GM19043 (cell line): ENCODE data around the gene LSG1.

Experiments used
- ATAC-seq: cut with Tn5 transposase; IDR thresholded peaks from one replicate; pipeline ENCODE4 v1.9.1; 2021; ENCODE audit warnings: low read depth; ENCODE audit not compliant: unreplicated experiment

Gene LSG1

DNA sequence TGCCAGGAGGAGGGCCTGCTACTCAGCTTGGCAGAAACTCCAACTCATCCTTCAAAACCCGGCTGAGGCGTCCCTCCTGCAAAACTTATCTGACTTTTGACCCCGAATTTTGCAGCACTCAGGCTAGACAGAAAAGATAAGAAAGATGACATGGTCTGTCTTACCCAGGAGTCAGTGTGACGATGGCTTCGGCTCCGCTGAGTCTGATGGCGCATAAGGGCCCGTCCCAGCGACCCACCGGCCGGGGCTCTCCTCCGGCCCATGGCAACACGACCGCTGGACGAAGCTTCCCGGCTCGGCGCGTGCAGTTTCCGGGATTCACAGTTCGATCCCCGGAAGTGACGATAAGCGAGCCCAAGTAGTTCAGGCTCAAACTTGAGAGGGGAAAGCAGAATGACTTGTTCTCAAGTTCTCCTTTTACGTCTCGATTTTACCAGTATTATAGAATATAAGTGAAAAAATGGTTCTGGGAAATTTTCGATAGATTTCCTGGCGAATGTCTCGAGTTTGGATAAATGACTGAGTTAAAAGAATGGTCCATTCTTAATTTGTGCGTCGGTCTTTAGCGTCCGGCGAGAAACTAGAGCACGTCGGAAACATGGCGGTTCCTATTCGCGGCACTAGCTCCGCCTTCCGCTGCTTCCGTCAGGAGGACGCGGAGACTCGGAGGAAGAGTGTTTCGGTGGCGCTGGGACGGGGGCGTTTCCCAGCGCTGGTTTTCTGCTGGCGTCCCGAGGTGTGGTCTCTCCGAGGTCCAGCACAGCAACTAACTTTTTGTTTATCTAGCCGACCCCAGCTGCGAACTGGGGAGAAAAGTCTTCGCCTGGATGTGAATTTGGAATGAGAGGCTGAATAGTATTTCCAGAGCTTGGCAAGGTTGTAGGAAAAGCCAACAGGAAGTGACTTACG, at the start of gene LSG1:
LSG1 (minus strand) TSS at position 292 of the 909 bp plus-strand sequence; CDS start at position 263, 29 bp downstream.
- ATAC-seq, result peak; percentile 82

GRCh38 chr3:194720048-194720447, 48.1 kb upstream of the LSG1 start:
- no peak for ATAC-seq

- no peak for ATAC-seq
These were observed 46.1 kb upstream of the LSG1 start for GRCh38 chr3:194718079-194718478.

- ATAC-seq, result no peak
These were observed 43.2 kb upstream of the LSG1 start for GRCh38 chr3:194715022-194715800.

- ATAC-seq, result no peak
These were observed 42.6 kb upstream of the LSG1 start for GRCh38 chr3:194714564-194714963.

DNA sequence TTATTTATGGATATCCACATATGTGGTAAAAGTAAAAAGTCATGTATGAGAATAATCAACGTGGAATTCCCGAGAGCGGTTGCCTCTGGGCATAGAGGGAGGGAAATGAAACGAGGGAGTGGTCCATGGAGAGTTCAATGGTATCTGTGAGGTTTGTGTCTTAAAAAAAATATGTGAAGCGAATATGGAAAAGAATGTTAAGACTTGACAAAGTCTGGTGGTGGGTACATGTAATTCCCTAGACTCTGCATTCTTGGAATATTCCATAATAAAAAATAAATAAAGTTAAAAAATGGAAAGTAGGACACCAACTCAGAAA, 42.1 kb upstream of the LSG1 start:
- no peak for ATAC-seq

DNA sequence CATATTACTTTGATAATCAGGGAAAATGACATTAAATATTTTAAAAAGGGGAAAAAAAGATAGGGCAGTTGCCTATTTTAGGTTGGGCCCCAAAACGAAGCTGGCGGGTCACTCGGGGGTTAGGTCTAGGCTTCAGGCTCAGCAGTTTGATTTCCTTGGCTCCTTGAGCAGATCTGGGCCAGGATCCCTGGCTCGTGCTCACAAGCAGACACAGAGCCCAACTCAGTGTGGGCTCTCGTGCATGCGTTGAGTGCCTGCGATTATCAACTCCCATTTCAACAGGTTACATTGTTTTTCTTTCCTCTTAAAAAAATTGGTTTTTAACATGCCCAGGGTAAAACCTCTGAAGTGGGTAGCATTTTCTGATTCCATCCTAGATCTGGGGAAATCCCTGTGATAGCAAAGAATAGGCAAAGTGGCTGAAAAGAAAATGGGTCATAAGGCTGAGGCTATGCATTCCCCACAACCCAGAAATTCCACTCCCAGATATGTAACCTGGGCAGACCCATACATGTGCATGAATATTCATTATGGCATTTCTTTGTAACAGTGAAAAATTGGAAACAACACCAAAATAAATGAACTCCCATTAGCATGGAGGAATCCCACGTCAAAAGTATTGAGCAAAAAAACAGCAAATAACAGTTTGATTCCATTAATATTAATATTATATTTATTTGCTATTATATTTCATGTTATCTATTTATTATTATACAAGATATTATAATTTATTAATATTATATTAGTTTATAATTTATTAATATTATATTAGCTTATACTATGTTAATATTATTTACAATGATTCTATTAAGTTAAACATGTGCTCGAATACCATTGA, 41.5 kb upstream of the LSG1 start:
- no peak for ATAC-seq

- ATAC-seq, result no peak
These were observed 39.9 kb upstream of the LSG1 start for GRCh38 chr3:194711913-194712312.

DNA sequence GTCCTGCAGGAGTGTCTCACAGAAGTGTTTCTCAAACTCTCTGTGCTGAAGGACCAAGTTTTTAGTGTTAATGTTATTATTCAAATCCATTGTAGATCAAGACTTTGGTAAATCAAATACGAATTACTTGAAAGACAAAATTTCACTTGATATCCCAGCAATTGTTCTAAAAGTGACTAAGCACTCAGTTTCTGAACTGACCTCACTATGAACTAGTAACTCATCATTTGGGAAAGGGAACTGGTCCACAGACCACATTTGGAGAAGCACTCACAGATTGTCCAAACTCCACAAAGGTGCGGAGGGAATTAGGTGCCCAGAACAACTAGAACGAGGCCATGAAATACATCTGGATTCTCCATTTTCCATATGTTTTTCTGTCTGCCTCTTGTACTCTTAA, 39.3 kb upstream of the LSG1 start:
- no peak for ATAC-seq

DNA sequence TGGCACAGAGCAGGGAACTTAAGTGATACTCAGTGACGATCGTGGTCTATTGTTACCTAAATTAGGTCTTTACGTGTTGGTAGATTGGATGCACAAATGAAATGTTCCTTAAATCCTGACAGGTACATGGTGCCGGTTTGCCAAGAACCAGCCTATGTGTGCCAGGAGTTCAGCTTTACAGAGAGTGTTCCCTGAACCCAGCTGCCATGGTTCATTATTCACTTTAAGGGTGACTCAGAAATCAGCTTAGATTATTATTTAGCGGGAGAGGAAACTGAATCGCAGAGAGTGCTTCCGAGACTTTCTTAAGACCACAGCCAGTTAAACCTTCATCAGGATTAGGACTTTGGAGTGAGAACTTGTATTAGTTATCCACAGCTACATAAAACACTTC, 35.2 kb upstream of the LSG1 start:
- no peak for ATAC-seq

DNA sequence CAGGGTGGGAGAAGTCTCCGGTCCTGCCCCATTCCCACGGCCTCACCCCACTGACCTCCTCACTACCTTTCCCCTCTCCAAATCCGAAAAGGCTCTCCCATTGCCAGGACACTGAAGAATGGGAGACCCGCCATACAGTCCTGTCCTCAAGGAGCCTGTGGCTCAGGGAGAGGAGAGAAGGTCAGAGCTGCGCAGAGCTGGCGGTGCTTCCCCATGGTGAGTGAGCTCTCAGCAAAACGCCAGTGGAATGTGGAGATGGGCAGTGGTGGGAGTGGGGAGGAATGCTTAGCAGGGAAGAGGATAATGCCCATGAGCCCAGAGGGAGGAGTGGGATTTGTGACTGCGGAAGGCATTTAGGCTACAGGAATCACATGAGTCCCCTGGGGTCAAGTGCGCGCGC, 33.8 kb upstream of the LSG1 start:
- ATAC-seq, result no peak

DNA sequence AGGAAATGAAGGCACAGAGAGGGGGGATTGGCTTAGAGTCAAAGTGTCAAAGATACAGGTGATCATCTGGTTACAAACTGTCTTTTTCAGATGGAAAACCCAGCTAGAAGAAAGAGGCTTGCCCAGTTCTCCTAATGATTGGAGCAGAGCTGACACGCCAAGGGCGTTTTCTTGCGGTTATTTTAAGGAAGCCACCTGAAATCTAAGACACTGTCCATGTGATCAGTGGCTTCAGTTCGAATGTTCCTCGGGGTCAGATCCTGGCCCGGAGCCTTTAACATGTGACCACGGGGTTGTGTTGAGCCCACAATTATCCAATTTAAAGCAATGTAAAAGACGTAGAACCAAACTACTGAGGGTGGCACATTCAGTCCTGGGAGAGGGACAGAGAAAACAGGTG, 33.2 kb upstream of the LSG1 start:
- ATAC-seq, result no peak

DNA sequence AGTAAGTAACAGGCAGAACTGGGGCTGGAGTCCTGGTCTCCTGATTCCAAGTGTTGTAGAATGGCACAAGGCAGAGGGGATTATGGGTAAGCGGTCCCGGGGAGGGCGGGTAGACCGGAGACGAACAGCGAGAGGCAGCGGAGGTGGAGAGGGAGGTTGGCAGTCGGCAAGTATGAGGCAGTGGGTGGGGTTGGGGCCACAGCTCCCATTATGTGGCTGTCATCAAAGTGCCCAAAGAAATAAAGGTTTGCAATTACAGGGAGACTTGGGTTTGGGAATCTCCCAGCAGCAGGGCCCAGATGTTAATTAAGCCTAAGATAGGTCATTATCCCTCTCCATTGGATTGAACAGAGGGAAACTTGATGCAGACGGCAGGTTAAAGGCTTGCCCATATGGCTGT, 30.6 kb upstream of the LSG1 start:
- ATAC-seq, result no peak

- no peak for ATAC-seq
These were observed 24.7 kb upstream of the LSG1 start for GRCh38 chr3:194696702-194697101.

GRCh38 chr3:194691481-194692283, 19.7 kb upstream of the LSG1 start:
- ATAC-seq, result peak; percentile 69

DNA sequence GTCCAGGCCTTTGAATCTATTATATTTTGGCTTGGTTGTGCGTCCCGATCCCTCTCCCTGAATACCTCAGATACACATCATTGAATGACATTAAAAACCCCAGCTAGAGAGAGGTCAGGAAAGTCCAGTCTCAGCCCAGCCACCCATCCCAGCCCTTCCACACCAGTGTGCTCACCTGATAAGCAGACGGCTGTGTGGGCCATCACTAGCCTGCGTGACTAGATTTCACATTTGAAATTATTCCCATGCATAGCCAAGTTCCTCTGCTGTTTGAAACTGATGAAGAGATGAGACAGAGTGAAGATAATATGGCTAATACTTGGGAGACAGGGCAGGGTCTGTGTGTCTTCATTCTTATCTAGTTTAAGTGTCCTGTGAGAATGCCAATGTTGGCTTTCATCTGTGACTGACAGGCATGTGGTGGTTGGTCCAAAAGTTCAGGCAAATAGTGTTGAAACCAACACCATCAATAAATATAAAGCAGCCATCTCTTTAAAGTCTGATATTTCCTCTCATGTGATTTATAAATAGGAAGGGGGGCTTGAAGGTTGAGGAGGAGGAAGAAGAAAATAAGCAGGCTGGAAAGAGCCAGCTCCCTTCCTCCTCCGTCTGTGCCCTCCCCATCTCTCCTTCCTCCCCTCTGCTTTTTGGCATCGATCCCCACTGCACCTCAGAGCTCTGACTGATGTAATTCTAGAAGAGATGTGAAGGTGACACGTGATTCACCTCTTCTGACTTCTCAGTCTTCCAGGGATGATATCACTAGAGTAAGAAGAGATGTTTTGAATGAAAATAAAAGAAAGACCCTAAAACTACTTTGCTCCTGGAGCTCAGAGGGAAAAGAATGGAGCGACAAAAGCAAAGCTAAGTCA, 18.7 kb upstream of the LSG1 start:
- ATAC-seq, result no peak

GRCh38 chr3:194689493-194689944, 17.5 kb upstream of the LSG1 start:
- no peak for ATAC-seq

- ATAC-seq, result no peak
These were observed 17.0 kb upstream of the LSG1 start for GRCh38 chr3:194688946-194689345.

DNA sequence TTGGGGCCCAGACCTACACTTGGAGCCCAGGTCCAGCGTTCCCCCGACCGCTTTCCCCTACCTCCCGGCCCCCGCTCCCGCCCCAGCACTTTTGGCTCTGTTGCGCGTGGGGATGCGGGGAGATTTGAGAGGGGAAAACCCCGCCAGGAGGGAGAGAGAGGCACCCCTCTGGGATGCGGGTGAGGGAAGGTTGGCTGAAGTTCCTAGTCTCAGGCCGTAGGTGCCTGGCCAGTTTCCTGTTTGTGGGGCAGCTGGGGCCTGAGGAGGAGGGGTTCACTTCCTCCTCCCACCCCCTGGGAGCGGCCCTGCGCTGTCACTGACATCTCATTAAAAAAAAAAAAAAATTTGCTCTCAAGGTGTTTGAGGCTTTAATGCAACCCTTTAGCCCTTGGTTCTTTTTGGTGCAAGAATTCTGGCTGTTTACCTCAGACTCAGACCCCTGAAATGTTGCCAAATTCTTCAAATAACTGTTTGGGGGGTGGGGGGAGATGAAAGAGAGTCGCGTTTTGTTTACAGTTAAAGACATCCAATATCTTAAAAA, 16.3 kb upstream of the LSG1 start:
- no peak for ATAC-seq
